Amniotic epithelial cell (primary cell): Measurements from ENCODE around the gene ZNF341.

ENCODE experiments used
- DNase-seq: peaks from one replicate; pipeline ENCODE4 v3.0.0-alpha.2; 2010; ENCODE audit warnings: low read depth

The ZNF341 gene

GRCh38 chr20:33730946-33731692, 677 bp upstream of the ZNF341 start:
- DNase-seq, result no peak

- DNase-seq, result peak; percentile 72
These were observed 572 bp downstream of the ZNF341 start for GRCh38 chr20:33732166-33732970.

GRCh38 chr20:33733654-33734576, 2.1 kb downstream of the ZNF341 start:
- peak; percentile 92 for DNase-seq

GRCh38 chr20:33736962-33737361, 5.2 kb downstream of the ZNF341 start:
- no peak for DNase-seq

GRCh38 chr20:33739493-33739892, 7.7 kb downstream of the ZNF341 start:
- DNase-seq, result no peak

- DNase-seq, result no peak
These were observed 8.4 kb downstream of the ZNF341 start for GRCh38 chr20:33740189-33740588.

- DNase-seq, result no peak
These were observed 12.4 kb downstream of the ZNF341 start for GRCh38 chr20:33744181-33744580.

- DNase-seq, result no peak
These were observed 13.1 kb downstream of the ZNF341 start for GRCh38 chr20:33744773-33745385.

GRCh38 chr20:33746325-33746998, 14.7 kb downstream of the ZNF341 start:
- no peak for DNase-seq

GRCh38 chr20:33751775-33752174, 20.0 kb downstream of the ZNF341 start:
- DNase-seq, result no peak

- DNase-seq, result no peak
These were observed 21.3 kb downstream of the ZNF341 start for GRCh38 chr20:33753143-33753542.

GRCh38 chr20:33753763-33754162, 22.0 kb downstream of the ZNF341 start:
- peak; percentile 9 for DNase-seq

- peak; percentile 26 for DNase-seq
These were observed 24.2 kb downstream of the ZNF341 start for GRCh38 chr20:33755936-33756490.

- DNase-seq, result no peak
These were observed 25.2 kb downstream of the ZNF341 start for GRCh38 chr20:33757046-33757445.

- no peak for DNase-seq
These were observed 25.7 kb downstream of the ZNF341 start for GRCh38 chr20:33757458-33757857.

- DNase-seq, result no peak
These were observed 30.0 kb downstream of the ZNF341 start for GRCh38 chr20:33761698-33762250.

- no peak for DNase-seq
These were observed 33.3 kb downstream of the ZNF341 start for GRCh38 chr20:33765099-33765498.

GRCh38 chr20:33765592-33765991, 33.8 kb downstream of the ZNF341 start:
- no peak for DNase-seq

GRCh38 chr20:33766686-33767085, 34.9 kb downstream of the ZNF341 start:
- no peak for DNase-seq

- DNase-seq, result no peak
These were observed 36.0 kb downstream of the ZNF341 start for GRCh38 chr20:33767777-33768138.

GRCh38 chr20:33769043-33769442, 37.2 kb downstream of the ZNF341 start:
- DNase-seq, result no peak
